Common myeloid progenitor, CD34-positive (primary cell): ENCODE data around the gene DCTD.

Experiments used
- CTCF ChIA-PET: fragments of 350-600 bp; sonication (Branson Sonifier 250); formaldehyde crosslinking; loops from one replicate; lab custom pipeline; 2021; ENCODE audit warnings: antibody characterized with exemption; lab: Charles Lee
- POLR2A ChIA-PET: fragments of 350-600 bp; sonication (Branson Sonifier 250); formaldehyde crosslinking; loops from one replicate; lab custom pipeline; 2021; ENCODE audit warnings: antibody characterized with exemption; lab: Charles Lee
- DNase-seq, 3 donors: peaks; one replicate each; pipeline versions ENCODE4 v3.0.0 to v3.0.0-alpha.2; 2013
- H3K27ac ChIP-seq, 2 experiments: 1 replicate in 1 of 2; 2 replicates in 1 of 2; pipeline ENCODE4 v1.7.0; 2013; ENCODE audit warnings: inconsistent platforms in 2 of 2, low read length in 2 of 2, mild to moderate bottlenecking in 2 of 2, low read depth in 1 of 2, moderate library complexity in 1 of 2; ENCODE audit not compliant: severe bottlenecking in 2 of 2, insufficient read depth in 1 of 2, poor library complexity in 1 of 2
- H3K27me3 ChIP-seq, 5 experiments: replicated peaks in 2 of 5; 1 replicate in 3 of 5; 2 replicates in 2 of 5; pipeline versions ENCODE4 v1.6.1 to v1.7.0; 2013; ENCODE audit warnings: low read length in 4 of 5, mild to moderate bottlenecking in 2 of 5, moderate library complexity in 2 of 5, inconsistent platforms in 1 of 5; ENCODE audit not compliant: insufficient read depth in 5 of 5, control insufficient read depth in 4 of 5
- H3K36me3 ChIP-seq, 4 experiments: 1 replicate in 2 of 4; 2 replicates in 2 of 4; pipeline versions ENCODE4 v1.6.1 to v1.7.0; 2013; ENCODE audit warnings: low read length in 3 of 4, control low read depth in 1 of 4, mild to moderate bottlenecking in 1 of 4; ENCODE audit not compliant: control insufficient read depth in 4 of 4, insufficient read depth in 4 of 4
- H3K4me1 ChIP-seq, 4 experiments: 1 replicate in 3 of 4; 2 replicates in 1 of 4; pipeline versions ENCODE4 v1.6.1 to v1.7.1; 2013; ENCODE audit warnings: low read length in 3 of 4, mild to moderate bottlenecking in 3 of 4, control low read depth in 1 of 4, inconsistent platforms in 1 of 4, moderate library complexity in 1 of 4; ENCODE audit not compliant: control insufficient read depth in 4 of 4, insufficient read depth in 4 of 4; ENCODE audit errors: control extremely low read depth in 1 of 4
- H3K4me3 ChIP-seq, 7 experiments: 1 replicate in 4 of 7; 2 replicates in 3 of 7; pipeline versions ENCODE4 v1.5.1 to v1.7.0; 2013; ENCODE audit warnings: mild to moderate bottlenecking in 7 of 7, low read length in 6 of 7, moderate library complexity in 6 of 7, inconsistent platforms in 2 of 7, low read depth in 2 of 7, control low read depth in 1 of 7; ENCODE audit not compliant: insufficient read depth in 4 of 7, control insufficient read depth in 1 of 7; ENCODE audit errors: extremely low read depth in 1 of 7
- H3K9me3 ChIP-seq, 5 experiments: 1 replicate in 4 of 5; 2 replicates in 1 of 5; pipeline versions ENCODE4 v1.6.1 to v1.7.1; 2013; ENCODE audit warnings: low read length in 4 of 5, mild to moderate bottlenecking in 2 of 5, inconsistent platforms in 1 of 5, low read depth in 1 of 5, moderate library complexity in 1 of 5; ENCODE audit not compliant: control insufficient read depth in 4 of 5, insufficient read depth in 2 of 5; ENCODE audit errors: control extremely low read depth in 1 of 5
- WGBS: methylation state at CpG from one replicate; pipeline ENCODE4 v1.1.5; 2013; ENCODE audit not compliant: insufficient coverage; 5-methylcytosine and 5-hydroxymethylcytosine counted together

DCTD gene

GRCh38 chr4:182938205-182938645, 21.0 kb upstream of the DCTD start:
- peaks cover 0 to 1% (median 0%) of the 10 kb centered on the region in 4 experiments for H3K4me1 ChIP-seq
- DNase-seq: peak; percentile 65 to 75 (median 71)
- peaks cover 0 to 2% (median 0%) of the 10 kb centered on the region in 5 experiments for H3K27me3 ChIP-seq
- ChIA-PET POLR2A (interaction anchor here (0.9 kb wide), 1 partner anchor 161 kb away, joined by 4 read pairs; the partner anchor contains the start of gene WWC2), CTCF (interaction anchor here (0.7 to 7.8 kb wide), 25 partner anchors 8 to 478 kb away, joined by 3 to 137 read pairs (median 4); no protein-coding TSS in a partner anchor)
- 7% methylated on average over 7 of the region's 14 CpGs for WGBS
- no peak overlapping the region for H3K4me3 ChIP-seq
- no peaks in the 10 kb centered on the region for H3K36me3 ChIP-seq
- no peak overlapping the region for H3K27ac ChIP-seq
- H3K9me3 ChIP-seq: no peaks in the 10 kb centered on the region

- 100% methylated on average over 2 of the region's 5 CpGs for WGBS
- POLR2A ChIA-PET: interaction anchor here (0.9 kb wide), 1 partner anchor 162 kb away, joined by 4 read pairs; the partner anchor contains the start of gene WWC2
- no peak overlapping the region for H3K4me3 ChIP-seq
- no peaks in the 10 kb centered on the region for H3K9me3 ChIP-seq
- H3K27me3 ChIP-seq: peaks cover 0 to 2% (median 0%) of the 10 kb centered on the region in 5 experiments
- no peaks in the 10 kb centered on the region for H3K36me3 ChIP-seq
- H3K4me1 ChIP-seq: peaks cover 0 to 1% (median 0%) of the 10 kb centered on the region in 4 experiments
- CTCF ChIA-PET: interaction anchor here (0.6 to 7.8 kb wide), 20 partner anchors 8 to 386 kb away, joined by 3 to 137 read pairs (median 5); no protein-coding TSS in a partner anchor
- no peak for DNase-seq
- no peak overlapping the region for H3K27ac ChIP-seq
Observed at GRCh38 chr4:182937268-182938204, 20.4 kb upstream of the DCTD start.

- ChIA-PET CTCF (interaction anchor here (0.9 kb wide), 1 partner anchor 318 kb away, joined by 3 read pairs; no protein-coding TSS in a partner anchor), POLR2A (no interaction called here)
Observed at GRCh38 chr4:182932651-182933050, 15.5 kb upstream of the DCTD start.

GRCh38 chr4:182931691-182932345, 14.6 kb upstream of the DCTD start:
- H3K4me1 ChIP-seq: no peaks in the 10 kb centered on the region
- CTCF ChIA-PET: no interaction called here
- H3K4me3 ChIP-seq: no peak overlapping the region
- 95% methylated on average over 4 of the region's 5 CpGs for WGBS
- POLR2A ChIA-PET: no interaction called here
- H3K27ac ChIP-seq: no peak overlapping the region
- no peaks in the 10 kb centered on the region for H3K9me3 ChIP-seq
- H3K36me3 ChIP-seq: no peaks in the 10 kb centered on the region
- no peak for DNase-seq
- no peaks in the 10 kb centered on the region for H3K27me3 ChIP-seq

More at GRCh38 chr4:182932651-182933050, 15.5 kb upstream of the DCTD start:
- H3K27me3 ChIP-seq: no peaks in the 10 kb centered on the region
- 100% methylated on average over 2 of the region's 5 CpGs for WGBS
- no peak overlapping the region for H3K27ac ChIP-seq
- no peaks in the 10 kb centered on the region for H3K36me3 ChIP-seq
- H3K4me3 ChIP-seq: no peak overlapping the region
- H3K9me3 ChIP-seq: no peaks in the 10 kb centered on the region
- H3K4me1 ChIP-seq: no peaks in the 10 kb centered on the region
- DNase-seq: no peak

GRCh38 chr4:182930889-182931288, 13.7 kb upstream of the DCTD start:
- CTCF ChIA-PET: interaction anchor here (1.3 to 1.4 kb wide), 2 partner anchors 9 to 142 kb away, joined by 4 to 6 read pairs; no protein-coding TSS in a partner anchor
- H3K4me3 ChIP-seq: no peak overlapping the region

GRCh38 chr4:182929296-182929695, 12.1 kb upstream of the DCTD start:
- no CpG with 5 or more reads among the region's 3 CpGs for WGBS
- no peaks in the 10 kb centered on the region for H3K36me3 ChIP-seq
- no peak overlapping the region for H3K27ac ChIP-seq
- POLR2A ChIA-PET: no interaction called here
- H3K4me3 ChIP-seq: no peak overlapping the region
- DNase-seq: no peak
- no peaks in the 10 kb centered on the region for H3K27me3 ChIP-seq
- H3K9me3 ChIP-seq: no peaks in the 10 kb centered on the region
- H3K4me1 ChIP-seq: no peaks in the 10 kb centered on the region
- CTCF ChIA-PET: interaction anchor here (1.0 to 1.5 kb wide), 6 partner anchors 9 to 473 kb away, joined by 3 to 7 read pairs (median 3); no protein-coding TSS in a partner anchor

More at GRCh38 chr4:182930889-182931288, 13.7 kb upstream of the DCTD start:
- no peaks in the 10 kb centered on the region for H3K9me3 ChIP-seq
- H3K36me3 ChIP-seq: no peaks in the 10 kb centered on the region
- WGBS: 100% methylated on average over 2 of the region's 6 CpGs
- no peaks in the 10 kb centered on the region for H3K4me1 ChIP-seq
- H3K27me3 ChIP-seq: no peaks in the 10 kb centered on the region
- H3K27ac ChIP-seq: no peak overlapping the region
- POLR2A ChIA-PET: no interaction called here
- DNase-seq: no peak
